HG02763 (cell line): Measurements from ENCODE around the gene NLK.
A peak's percentile ranks its signal among the peaks of the same experiment; 100 is the strongest.

ENCODE experiments used
- ATAC-seq: cut with Tn5 transposase; IDR thresholded peaks from one replicate; pipeline ENCODE4 v1.9.1; 2021; ENCODE audit warnings: mild to moderate bottlenecking, moderate library complexity; ENCODE audit not compliant: unreplicated experiment

NLK gene

GRCh38 chr17:28039251-28039650 lies 3.2 kb upstream of the NLK start:
- no peak for ATAC-seq

GRCh38 chr17:28040406-28040805 lies 2.1 kb upstream of the NLK start:
- ATAC-seq, result no peak

- peak; percentile 92 for ATAC-seq
These were observed 1.2 kb upstream of the NLK start for GRCh38 chr17:28041068-28041843.

DNA sequence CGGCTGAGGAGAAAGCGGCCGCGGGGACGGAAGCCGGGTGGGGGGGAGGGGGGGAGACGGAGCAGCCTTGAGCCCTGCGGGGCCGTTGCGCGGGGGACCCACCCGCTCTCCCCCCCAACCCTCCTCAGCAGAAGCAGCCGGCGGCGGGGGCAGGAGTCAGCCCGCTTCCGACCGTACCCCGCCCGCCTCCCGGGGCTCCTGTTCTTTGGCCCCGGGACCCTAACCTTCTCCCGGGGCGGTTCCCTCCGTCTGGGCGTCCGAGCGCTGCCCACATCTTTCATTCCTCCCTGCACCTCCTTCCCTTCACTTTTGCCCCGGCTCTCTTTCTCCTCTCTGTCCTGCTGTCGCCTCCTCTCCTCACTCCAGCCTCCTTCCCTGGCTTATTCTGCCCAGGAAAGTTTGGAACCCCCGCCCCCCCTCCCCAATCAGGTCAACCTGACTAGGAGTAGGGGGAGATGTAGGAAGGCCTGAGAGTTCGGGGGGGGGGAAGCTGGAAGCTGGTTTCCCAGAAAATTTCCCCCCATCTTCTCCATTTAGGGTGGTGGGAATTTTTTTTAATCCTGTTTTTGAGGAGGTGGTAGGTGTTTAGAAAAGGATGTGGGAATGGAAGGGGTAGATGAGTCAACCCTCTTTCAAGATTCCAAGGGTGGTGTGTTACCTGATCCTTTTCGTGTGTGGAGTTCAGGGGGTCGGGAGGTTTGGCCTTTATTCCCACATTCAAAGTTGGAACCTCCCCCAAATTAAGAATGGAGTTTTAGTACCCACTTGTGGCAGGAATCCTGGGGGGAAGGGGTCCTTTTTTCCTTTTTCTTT lies 427 bp upstream of the NLK start:
- ATAC-seq, result peak; percentile 10

DNA sequence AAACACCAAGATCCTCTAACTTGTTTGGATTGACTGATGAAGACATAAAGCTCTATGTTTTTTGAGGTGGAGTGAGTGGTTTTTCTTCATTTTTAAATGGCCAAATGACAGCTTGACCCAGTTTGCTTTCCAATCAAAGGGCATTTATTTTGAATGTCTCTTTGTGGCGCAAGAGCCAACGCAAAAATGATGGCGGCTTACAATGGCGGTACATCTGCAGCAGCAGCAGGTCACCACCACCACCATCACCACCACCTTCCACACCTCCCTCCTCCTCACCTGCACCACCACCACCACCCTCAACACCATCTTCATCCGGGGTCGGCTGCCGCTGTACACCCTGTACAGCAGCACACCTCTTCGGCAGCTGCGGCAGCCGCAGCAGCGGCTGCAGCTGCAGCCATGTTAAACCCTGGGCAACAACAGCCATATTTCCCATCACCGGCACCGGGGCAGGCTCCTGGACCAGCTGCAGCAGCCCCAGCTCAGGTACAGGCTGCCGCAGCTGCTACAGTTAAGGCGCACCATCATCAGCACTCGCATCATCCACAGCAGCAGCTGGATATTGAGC lies 329 bp downstream of the NLK start:
- no peak for ATAC-seq

DNA sequence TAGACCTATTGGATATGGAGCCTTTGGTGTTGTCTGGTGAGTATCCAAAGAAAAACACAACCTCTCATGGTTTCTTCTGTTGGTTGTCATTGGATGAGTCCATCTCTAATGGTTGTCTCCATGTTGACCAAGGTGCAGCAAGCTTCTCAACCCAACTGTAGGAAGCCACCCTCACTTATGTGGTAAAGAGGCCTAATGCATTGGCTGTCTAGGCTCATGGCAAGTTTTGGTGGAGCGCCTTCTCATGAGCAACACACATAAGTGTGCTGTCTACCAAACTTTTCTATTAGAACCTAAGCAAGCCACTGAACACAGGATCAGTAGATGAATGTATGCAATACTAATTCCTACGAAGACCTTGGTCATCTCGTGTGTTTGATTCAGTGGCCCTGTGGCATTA lies 819 bp downstream of the NLK start:
- ATAC-seq, result no peak

DNA sequence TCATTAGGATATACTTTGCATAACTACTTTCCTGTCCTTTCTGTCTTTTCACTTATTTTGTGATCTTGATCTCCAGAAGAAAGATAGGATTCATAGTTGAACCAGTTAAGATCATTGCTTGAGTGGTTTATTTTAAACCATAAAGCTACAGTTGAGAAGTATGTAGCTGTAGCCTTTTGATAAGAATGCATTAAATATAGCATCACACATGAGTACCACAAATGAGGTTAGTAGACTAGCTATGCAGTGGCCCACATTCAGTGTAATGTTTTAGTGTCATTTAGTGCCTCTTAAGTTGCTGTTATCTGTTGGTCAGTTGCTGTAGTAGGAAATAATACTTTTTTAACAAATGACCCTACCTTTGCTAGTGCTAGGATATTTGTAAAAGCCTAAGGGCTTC lies 1.3 kb downstream of the NLK start:
- ATAC-seq, result no peak

- no peak for ATAC-seq
These were observed 2.8 kb downstream of the NLK start for GRCh38 chr17:28045304-28045703.

GRCh38 chr17:28046034-28046825 lies 3.8 kb downstream of the NLK start:
- ATAC-seq, result no peak

- ATAC-seq, result no peak
These were observed 5.3 kb downstream of the NLK start for GRCh38 chr17:28047806-28048205.

DNA sequence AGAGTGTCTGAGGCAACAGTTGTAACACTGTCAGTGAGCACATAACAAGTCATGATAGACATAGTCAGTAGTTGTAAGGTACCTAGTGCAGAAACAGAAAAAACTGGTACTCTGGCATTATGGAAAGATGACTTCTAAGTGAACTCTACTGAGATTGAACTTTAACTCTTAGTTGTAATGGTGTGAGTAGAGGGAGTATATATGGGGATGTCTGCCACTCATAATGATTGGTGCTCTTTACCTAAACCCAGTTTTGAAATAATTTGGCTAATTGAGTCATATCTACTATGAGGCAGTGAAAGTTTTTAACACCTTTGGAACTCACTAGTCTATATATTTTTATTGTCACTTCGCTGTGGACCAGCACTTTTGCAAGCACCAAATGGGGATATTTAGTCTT lies 6.6 kb downstream of the NLK start:
- no peak for ATAC-seq

GRCh38 chr17:28053044-28053670 lies 10.7 kb downstream of the NLK start:
- no peak for ATAC-seq

DNA sequence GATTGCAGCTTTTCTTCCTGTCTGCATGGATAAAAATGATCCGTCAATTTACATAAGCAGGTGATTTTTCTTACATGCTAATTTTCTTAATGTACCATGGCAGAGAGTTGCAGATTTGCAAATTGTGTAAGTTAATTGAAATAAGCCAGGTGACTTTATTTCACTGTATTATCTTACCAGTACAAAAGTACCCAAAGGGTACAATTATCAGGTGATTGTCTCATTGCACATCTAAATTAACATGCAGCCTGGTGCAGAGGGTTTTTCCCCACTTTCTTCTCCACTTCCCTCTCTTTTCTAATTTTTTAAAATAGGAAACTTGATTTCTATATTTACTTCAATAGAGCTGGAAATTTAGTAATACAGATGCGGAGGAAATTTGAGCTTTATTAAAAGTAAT lies 11.2 kb downstream of the NLK start:
- no peak for ATAC-seq

GRCh38 chr17:28055546-28056275 lies 13.2 kb downstream of the NLK start:
- ATAC-seq, result no peak

DNA sequence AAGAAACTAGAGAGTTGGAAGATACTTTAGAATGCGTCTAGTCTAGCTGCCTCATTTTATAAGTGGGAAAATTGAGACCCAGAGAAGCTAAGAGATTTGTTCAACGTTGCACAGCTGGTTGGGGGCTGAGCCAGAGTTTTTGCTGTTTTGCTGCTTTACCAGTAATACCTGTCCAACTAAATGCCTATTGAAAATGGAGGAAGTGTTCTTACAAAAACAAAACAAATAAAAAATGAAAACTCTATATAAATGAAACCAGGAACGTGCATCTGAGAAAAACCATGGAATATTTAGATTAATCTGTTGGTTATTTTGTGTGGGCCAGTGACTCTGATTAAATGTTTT lies 13.8 kb downstream of the NLK start:
- ATAC-seq, result no peak

DNA sequence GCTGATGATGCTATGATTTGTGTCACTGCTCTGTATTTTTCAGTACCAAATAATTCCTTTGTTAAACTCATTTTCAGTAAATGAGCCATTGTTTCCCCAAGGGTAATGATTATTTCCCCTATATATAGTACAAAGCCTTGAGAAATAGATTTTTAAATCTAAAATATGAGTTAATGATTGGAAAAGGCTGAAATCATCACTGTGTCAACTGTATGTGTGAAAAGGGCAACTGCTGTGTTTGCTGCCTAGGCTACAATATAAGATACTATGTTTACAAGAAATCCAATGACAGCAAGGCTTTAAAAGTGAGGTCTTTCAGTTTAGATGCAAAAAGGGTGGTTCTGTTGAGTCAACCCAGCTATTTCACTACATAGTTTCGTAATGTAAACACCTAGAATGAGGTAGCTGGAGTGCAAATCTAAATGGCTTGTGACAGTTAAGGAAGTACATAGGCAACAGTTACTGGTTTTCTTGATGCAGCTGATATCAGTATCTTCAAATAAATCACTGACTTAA lies 15.3 kb downstream of the NLK start:
- peak; percentile 75 for ATAC-seq

DNA sequence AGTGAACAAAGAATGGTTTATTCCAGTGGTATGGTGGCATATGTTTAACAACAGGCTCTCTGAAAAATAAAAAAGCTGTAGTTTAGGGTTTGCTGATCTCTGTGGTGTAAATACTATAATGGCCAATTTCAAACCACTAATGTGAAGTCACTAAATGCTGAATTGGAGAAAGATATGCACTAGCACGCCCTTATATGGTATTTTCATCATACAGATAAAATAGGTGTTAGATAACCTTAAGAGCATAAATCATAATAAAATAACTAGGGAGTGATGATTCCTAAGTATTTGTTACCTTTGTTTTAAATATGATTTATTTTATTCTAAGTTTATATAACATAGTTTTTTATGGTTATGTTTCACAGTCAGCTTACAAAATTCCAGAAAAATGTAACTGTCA lies 17.2 kb downstream of the NLK start:
- no peak for ATAC-seq

DNA sequence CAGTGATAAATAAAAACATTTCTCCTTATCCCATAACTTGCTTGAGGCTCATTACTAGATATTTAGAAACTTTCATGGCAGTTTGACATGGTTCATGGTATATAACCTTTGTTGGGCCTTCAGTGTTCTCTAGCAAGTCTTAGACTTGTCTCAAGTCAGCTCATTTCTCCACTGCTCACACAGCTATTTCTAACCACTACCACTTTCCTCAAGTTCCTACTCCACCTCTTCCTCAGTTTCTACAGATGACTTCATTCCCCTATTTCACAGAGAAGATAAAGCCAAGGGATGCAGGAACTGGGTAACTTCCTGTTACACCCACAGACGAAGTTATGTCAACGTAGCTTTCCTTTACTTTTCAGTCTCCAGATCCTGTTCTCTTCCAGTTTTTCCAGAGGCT lies 23.2 kb downstream of the NLK start:
- ATAC-seq, result no peak

DNA sequence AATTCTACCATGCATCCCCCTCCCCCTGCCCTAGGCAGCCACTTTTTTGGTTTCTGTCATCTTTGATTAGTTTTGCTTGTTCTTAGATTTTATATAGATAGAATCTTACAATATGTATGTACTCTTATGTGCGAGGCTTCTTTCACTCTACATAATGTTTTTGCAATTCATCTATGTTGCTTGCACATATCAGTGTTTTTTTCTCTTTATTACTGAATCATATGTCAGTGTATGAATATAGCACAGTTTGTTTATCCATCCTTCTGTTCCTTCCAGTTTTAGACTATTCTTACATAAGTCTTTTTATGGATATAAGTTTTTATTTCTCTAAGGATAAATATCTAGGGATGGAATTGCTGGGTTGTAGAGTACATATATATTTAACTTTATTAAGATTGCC lies 26.6 kb downstream of the NLK start:
- no peak for ATAC-seq

- ATAC-seq, result no peak
These were observed 28.7 kb downstream of the NLK start for GRCh38 chr17:28071179-28071578.
